Measurements from ENCODE around the gene DMD. TPM values are rescaled to one million over a fixed set of nuclear protein-coding genes. Genes with fewer than 3 reads are reported as not detected.

Gene DMD
- total RNA-seq, 2 experiments from 2014 or later: 0.20 to 0.47 TPM

DNA sequence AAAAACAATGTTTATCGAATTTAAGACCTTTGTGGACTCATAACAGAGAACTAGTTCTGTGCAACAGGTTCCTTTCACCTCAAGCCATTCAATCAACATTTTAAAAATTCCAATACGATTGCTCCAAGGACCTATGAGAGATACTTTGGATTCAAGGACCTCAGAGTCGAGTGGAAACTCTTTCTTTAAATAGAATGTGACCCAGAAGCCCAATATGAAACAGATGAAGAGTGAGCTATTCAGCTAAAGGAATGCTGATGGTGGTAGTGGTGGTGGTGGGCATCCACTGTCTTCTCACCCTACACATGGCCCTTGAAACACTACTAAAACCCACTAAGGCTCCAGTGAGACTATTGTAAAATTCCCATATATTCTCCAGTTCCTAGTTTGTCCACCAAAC, 257.2 kb downstream of the DMD start:
- CTCF ChIA-PET: no interaction called here

DNA sequence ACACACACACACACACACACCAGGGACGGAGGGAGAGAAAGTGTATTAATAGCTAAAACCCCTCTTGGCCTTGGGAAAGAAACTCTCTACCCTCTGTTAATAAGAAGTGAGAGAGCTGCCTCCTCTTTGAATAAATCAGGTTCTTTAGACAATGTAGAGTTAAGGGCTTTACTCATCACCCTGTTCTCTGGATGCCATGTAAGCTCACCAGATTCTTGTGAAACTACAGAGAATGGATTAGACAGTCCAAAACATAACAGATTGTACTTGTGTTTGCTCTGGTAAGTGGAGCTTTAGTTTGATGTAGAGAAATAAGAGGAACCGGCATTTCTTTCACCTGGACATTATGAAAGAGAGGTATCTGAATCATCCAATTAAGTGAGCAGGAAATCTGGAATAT, 263.2 kb downstream of the DMD start:
- Histone ChIP-seq H3K4me3 (ENCODE audit: low read length) (no peak overlapping the region), H3K36me3 (ENCODE audit: insufficient read depth, low read length) (no peaks in the 10 kb centered on the region), H3K9me3 (ENCODE audit: control insufficient read depth in 1 of 2, insufficient read depth in 1 of 2, low read length in 2 of 2) (no peaks in the 10 kb centered on the region), H3K4me1 (ENCODE audit: insufficient read depth, low read length) (no peaks in the 10 kb centered on the region), H3K27me3 (ENCODE audit: control insufficient read depth in 1 of 2, insufficient read depth in 2 of 2, low read length in 2 of 2) (no peaks in the 10 kb centered on the region), H3K27ac (ENCODE audit: low read depth in 1 of 2, low read length in 2 of 2) (no peak overlapping the region)
- ATAC-seq (ENCODE audit: poor library complexity) (no peak), DNase-seq (no peak)
- ChIA-PET POLR2A (no interaction called here), CTCF (no interaction called here)
- Mint-ChIP-seq H3K9me3 (no peaks in the 10 kb centered on the region), H3K4me3 (no peak overlapping the region), H3K27me3 (no peaks in the 10 kb centered on the region), H3K4me1 (ENCODE audit: low read depth) (no peaks in the 10 kb centered on the region), H3K27ac (no peak overlapping the region), H3K36me3 (ENCODE audit: low read depth) (no peaks in the 10 kb centered on the region)
- TF ChIP-seq, protein P1, sequence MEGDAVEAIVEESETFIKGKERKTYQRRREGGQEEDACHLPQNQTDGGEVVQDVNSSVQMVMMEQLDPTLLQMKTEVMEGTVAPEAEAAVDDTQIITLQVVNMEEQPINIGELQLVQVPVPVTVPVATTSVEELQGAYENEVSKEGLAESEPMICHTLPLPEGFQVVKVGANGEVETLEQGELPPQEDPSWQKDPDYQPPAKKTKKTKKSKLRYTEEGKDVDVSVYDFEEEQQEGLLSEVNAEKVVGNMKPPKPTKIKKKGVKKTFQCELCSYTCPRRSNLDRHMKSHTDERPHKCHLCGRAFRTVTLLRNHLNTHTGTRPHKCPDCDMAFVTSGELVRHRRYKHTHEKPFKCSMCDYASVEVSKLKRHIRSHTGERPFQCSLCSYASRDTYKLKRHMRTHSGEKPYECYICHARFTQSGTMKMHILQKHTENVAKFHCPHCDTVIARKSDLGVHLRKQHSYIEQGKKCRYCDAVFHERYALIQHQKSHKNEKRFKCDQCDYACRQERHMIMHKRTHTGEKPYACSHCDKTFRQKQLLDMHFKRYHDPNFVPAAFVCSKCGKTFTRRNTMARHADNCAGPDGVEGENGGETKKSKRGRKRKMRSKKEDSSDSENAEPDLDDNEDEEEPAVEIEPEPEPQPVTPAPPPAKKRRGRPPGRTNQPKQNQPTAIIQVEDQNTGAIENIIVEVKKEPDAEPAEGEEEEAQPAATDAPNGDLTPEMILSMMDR (IDR thresholded peaks at IDR 0.05): no peak
- intact Hi-C loops (cut with DNase I, micrococcal nuclease): no loop called here

More for the DNA sequence above, 257.2 kb downstream of the DMD start:
- ATAC-seq (ENCODE audit: poor library complexity) (no peak), DNase-seq (no peak)
- H3K27me3 Mint-ChIP-seq: no peaks in the 10 kb centered on the region
- Histone ChIP-seq H3K27ac (ENCODE audit: low read depth in 1 of 2, low read length in 2 of 2) (no peak overlapping the region), H3K27me3 (ENCODE audit: control insufficient read depth in 1 of 2, insufficient read depth in 2 of 2, low read length in 2 of 2) (no peaks in the 10 kb centered on the region), H3K36me3 (ENCODE audit: insufficient read depth, low read length) (no peaks in the 10 kb centered on the region), H3K4me3 (ENCODE audit: low read length) (no peak overlapping the region), H3K4me1 (ENCODE audit: insufficient read depth, low read length) (no peaks in the 10 kb centered on the region), H3K9me3 (ENCODE audit: control insufficient read depth in 1 of 2, insufficient read depth in 1 of 2, low read length in 2 of 2) (no peaks in the 10 kb centered on the region)
- no peak overlapping the region for H3K27ac Mint-ChIP-seq
- TF ChIP-seq, protein P1 (IDR thresholded peaks at IDR 0.05): no peak
- no peak overlapping the region for H3K4me3 Mint-ChIP-seq
- no peaks in the 10 kb centered on the region for H3K36me3 Mint-ChIP-seq (ENCODE audit: low read depth)
- intact Hi-C loops (cut with DNase I, micrococcal nuclease): no loop called here
- POLR2A ChIA-PET: no interaction called here
- H3K4me1 Mint-ChIP-seq (ENCODE audit: low read depth): no peaks in the 10 kb centered on the region
- H3K9me3 Mint-ChIP-seq: peaks cover 3% of the 10 kb centered on the region

DNA sequence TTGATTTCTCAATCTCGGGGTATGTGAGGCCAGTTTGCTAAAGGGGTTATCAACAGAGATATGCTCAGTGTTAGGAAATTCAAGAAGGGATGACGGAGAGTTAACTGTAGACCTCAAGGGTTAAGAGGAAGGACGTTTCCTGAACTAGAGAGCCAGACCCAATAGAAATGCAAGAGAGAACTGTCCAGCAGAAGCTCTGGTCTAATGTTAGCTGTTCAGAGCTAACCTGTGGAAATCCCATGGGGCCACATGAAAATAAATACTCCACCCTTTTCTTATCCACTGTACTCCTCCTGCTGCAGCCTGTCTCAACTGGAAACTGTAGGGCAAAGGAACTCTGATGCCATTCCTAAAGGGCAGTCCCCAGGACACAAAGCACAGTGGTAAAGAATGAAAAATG, 274.3 kb downstream of the DMD start:
- TF ChIP-seq, protein P1 (IDR thresholded peaks at IDR 0.05): no peak
- Histone ChIP-seq H3K27ac (ENCODE audit: low read depth in 1 of 2, low read length in 2 of 2) (no peak overlapping the region), H3K36me3 (ENCODE audit: insufficient read depth, low read length) (no peaks in the 10 kb centered on the region), H3K4me3 (ENCODE audit: low read length) (no peak overlapping the region), H3K27me3 (ENCODE audit: control insufficient read depth in 1 of 2, insufficient read depth in 2 of 2, low read length in 2 of 2) (no peaks in the 10 kb centered on the region), H3K9me3 (ENCODE audit: control insufficient read depth in 1 of 2, insufficient read depth in 1 of 2, low read length in 2 of 2) (no peaks in the 10 kb centered on the region), H3K4me1 (ENCODE audit: insufficient read depth, low read length) (no peaks in the 10 kb centered on the region)
- no peak for DNase-seq
- H3K36me3 Mint-ChIP-seq (ENCODE audit: low read depth): no peaks in the 10 kb centered on the region
- H3K27ac Mint-ChIP-seq: no peak overlapping the region
- CTCF ChIA-PET: no interaction called here
- no peaks in the 10 kb centered on the region for H3K27me3 Mint-ChIP-seq
- no peaks in the 10 kb centered on the region for H3K9me3 Mint-ChIP-seq
- POLR2A ChIA-PET: no interaction called here
- intact Hi-C loops (cut with DNase I, micrococcal nuclease): no loop called here
- H3K4me1 Mint-ChIP-seq (ENCODE audit: low read depth): no peaks in the 10 kb centered on the region
- no peak overlapping the region for H3K4me3 Mint-ChIP-seq
- no peak for ATAC-seq (ENCODE audit: poor library complexity)

Data from CD4-positive, alpha-beta T cell (primary cell).